HEK293T (cell line): ENCODE results near the gene FMO2.
A peak's percentile ranks its signal among the peaks of the same experiment; 100 is the strongest.

Experiments used
- CTCF ChIA-PET: fragments of 350-600 bp; formaldehyde crosslinking; extraction: SDS; loops from one replicate; lab custom pipeline; 2021; ENCODE audit warnings: antibody characterized with exemption, inconsistent platforms; lab: Yijun Ruan, JAX
- POLR2A ChIA-PET: fragments of 350-600 bp; formaldehyde crosslinking; extraction: SDS; loops from one replicate; lab custom pipeline; 2020; ENCODE audit warnings: antibody characterized with exemption, inconsistent platforms; lab: Yijun Ruan, JAX
- DNase-seq: peaks from one replicate; pipeline ENCODE4 v3.0.0; 2012; ENCODE audit warnings: mixed read lengths; ENCODE audit errors: extremely low spot score
- ARNT ChIP-seq: fragments of 450-650 bp; IDR thresholded peaks from 2 replicates; pipeline ENCODE4 v1.6.1; 2017; ENCODE audit warnings: mild to moderate bottlenecking
- BHLHE40 ChIP-seq: fragments of 450-650 bp; IDR thresholded peaks from 2 replicates; pipeline ENCODE4 v1.6.1; 2016; ENCODE audit warnings: mild to moderate bottlenecking, moderate library complexity, borderline replicate concordance
- CTBP1 ChIP-seq: fragments of 450-650 bp; IDR thresholded peaks from 2 replicates; pipeline ENCODE4 v1.6.1; 2016; ENCODE audit warnings: borderline replicate concordance
- ELF4 ChIP-seq: fragments of 450-650 bp; IDR thresholded peaks from 2 replicates; pipeline ENCODE4 v1.6.1; 2017; ENCODE audit warnings: antibody characterized with exemption
- FOXA1 ChIP-seq: fragments of 450-650 bp; IDR thresholded peaks from 2 replicates; pipeline ENCODE4 v1.6.1; 2016; ENCODE audit warnings: mild to moderate bottlenecking
- FOXK2 ChIP-seq: fragments of 450-650 bp; IDR thresholded peaks from 2 replicates; pipeline ENCODE4 v1.6.1; 2016; ENCODE audit warnings: mild to moderate bottlenecking
- FOXM1 ChIP-seq: fragments of 450-650 bp; IDR thresholded peaks from 2 replicates; pipeline ENCODE4 v1.6.1; 2017; ENCODE audit warnings: mild to moderate bottlenecking, borderline replicate concordance
- HDGF ChIP-seq: fragments of 450-650 bp; IDR thresholded peaks from 2 replicates; pipeline ENCODE4 v1.6.1; 2017; ENCODE audit warnings: antibody characterized with exemption, borderline replicate concordance
- L3MBTL2 ChIP-seq: fragments of 450-650 bp; conservative IDR thresholded peaks from 2 replicates; pipeline ENCODE4 v1.6.1; 2016; ENCODE audit warnings: mild to moderate bottlenecking
- LEF1 ChIP-seq: fragments of 450-650 bp; IDR thresholded peaks from 2 replicates; pipeline ENCODE4 v1.6.1; 2017; ENCODE audit warnings: mild to moderate bottlenecking, borderline replicate concordance
- NFRKB ChIP-seq: fragments of 450-650 bp; IDR thresholded peaks from 2 replicates; pipeline ENCODE4 v1.6.1; 2016; ENCODE audit warnings: mild to moderate bottlenecking, moderate library complexity
- SP1 ChIP-seq: fragments of 450-650 bp; IDR thresholded peaks from 2 replicates; pipeline ENCODE4 v1.6.1; 2017
- SUZ12 ChIP-seq: fragments of 450-650 bp; IDR thresholded peaks from 2 replicates; pipeline ENCODE4 v1.6.1; 2016; ENCODE audit warnings: mild to moderate bottlenecking
- TARDBP ChIP-seq: fragments of 450-650 bp; IDR thresholded peaks from 2 replicates; pipeline ENCODE4 v1.6.1; 2016
- ZNF384 ChIP-seq: fragments of 450-650 bp; IDR thresholded peaks from 2 replicates; pipeline ENCODE4 v1.6.1; 2016
- TF ChIP-seq, protein P1 (sequence below): fragments of 450-650 bp; IDR thresholded peaks from 2 replicates; pipeline ENCODE4 v1.6.1; 2016

Gene FMO2

GRCh38 chr1:171179318-171180227 lies 5.5 kb upstream of the FMO2 start:
- TF ChIP-seq CTBP1 (no peak), BHLHE40 (no peak), ELF4 (no peak), SP1 (no peak), ARNT (no peak), SUZ12 (no peak), NFRKB (no peak), FOXA1 (no peak), ZNF384 (no peak), L3MBTL2 (no peak), HDGF (no peak), LEF1 (no peak), TARDBP (no peak), FOXK2 (no peak), FOXM1 (no peak)
- TF ChIP-seq, protein P1, sequence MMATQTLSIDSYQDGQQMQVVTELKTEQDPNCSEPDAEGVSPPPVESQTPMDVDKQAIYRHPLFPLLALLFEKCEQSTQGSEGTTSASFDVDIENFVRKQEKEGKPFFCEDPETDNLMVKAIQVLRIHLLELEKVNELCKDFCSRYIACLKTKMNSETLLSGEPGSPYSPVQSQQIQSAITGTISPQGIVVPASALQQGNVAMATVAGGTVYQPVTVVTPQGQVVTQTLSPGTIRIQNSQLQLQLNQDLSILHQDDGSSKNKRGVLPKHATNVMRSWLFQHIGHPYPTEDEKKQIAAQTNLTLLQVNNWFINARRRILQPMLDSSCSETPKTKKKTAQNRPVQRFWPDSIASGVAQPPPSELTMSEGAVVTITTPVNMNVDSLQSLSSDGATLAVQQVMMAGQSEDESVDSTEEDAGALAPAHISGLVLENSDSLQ, result no peak
- ChIA-PET POLR2A (no interaction called here), CTCF (no interaction called here)
- no peak for DNase-seq

GRCh38 chr1:171180670-171181069 lies 4.4 kb upstream of the FMO2 start:
- no peak for DNase-seq
- ChIA-PET CTCF (no interaction called here), POLR2A (no interaction called here)
- TF ChIP-seq L3MBTL2 (no peak), BHLHE40 (no peak), TARDBP (no peak), FOXA1 (no peak), NFRKB (no peak)

DNA sequence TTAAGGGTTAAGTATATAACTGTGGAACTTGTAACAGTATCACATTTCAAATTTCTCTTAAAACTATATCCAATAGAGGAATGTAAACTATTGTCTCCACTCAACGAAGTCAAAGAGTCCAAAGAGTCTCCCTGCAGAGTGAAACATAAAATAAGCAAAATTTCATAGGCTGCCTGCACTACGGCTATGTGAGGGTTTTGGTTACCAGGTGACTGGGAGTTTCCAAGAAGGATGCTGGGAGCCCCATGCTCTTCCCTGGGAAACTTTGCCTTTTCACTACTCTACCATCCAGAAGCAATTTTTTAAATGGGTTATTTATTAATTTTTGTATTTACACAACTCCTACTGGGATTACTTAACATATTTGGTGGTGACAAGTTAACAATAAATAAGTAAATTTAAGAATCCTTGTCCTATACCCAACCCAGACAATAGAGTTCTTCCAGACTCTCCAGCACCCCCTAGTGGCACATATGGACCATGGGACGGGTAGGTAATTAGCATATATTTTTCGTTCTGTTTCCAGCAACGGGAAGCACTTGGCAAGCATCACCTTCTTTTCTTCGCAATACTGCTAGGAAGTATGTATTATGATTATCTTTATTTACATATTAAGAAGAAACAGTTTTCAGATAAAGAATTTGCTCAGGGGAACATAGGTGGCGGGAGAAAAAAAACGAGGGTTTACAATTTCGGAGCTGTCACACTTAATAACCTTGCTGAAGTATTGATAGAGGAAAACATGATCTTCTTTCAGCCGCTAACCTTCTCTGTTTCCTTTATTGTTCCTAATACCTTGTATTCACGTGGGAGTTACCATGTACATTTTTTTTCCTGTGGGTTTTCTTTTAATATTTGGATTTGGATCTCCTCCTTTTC lies 3.5 kb downstream of the FMO2 start:
- ChIA-PET POLR2A (no interaction called here), CTCF (interaction anchor here (0.7 to 1.2 kb wide), 3 partner anchors 17 to 341 kb away, joined by 3 to 4 read pairs (median 3); no protein-coding TSS in a partner anchor)
- peak; percentile 77 for DNase-seq
- TF ChIP-seq ARNT (no peak), L3MBTL2 (no peak), ELF4 (no peak), NFRKB (no peak), FOXA1 (no peak), CTBP1 (no peak)

DNA sequence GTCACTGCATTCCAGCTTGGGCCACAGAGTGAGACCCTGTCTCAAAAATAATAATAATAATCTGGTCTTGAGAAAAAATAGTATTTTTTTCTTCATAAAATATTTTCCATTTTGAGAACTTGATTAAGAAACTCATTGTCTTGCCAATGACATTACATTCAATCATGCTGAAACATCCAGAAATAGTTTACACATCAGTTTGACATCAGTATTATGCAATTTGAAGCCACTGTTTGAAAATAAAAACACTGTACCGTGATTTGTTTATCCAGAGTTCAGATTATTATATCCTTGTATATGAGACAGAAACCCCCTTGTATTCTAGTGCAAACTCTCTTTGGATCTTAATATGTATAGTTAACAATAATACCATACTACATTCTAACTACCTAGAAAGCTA lies 6.9 kb downstream of the FMO2 start:
- ChIA-PET POLR2A (no interaction called here), CTCF (interaction anchor here (0.5 kb wide), 1 partner anchor 30 kb away, joined by 4 read pairs; no protein-coding TSS in a partner anchor)
- TF ChIP-seq FOXA1 (no peak), L3MBTL2 (no peak), BHLHE40 (no peak), SUZ12 (no peak), FOXK2 (no peak), TARDBP (no peak), ELF4 (no peak), HDGF (no peak)
- DNase-seq, result no peak

DNA sequence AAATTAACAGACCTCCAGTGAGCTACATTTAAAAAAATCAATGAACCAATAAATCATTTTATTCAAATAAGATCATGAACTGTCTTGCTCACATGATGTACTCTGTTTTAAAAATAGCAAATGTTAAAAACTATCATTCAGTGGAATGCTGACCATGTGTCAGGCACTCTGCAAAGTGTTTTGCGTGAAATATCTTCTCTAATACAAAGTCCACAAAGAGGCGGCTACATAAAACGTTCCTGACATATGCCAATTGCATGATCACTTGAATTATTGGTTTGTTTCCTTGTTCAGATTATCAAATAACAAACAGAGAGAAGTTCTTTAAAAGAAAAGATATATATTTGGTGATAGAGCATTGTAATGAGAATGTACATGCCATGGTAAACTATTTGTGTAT lies 10.7 kb downstream of the FMO2 start:
- TF ChIP-seq CTBP1, result no peak
- no peak for TF ChIP-seq LEF1
- TF ChIP-seq ELF4, result no peak
- no peak for TF ChIP-seq SUZ12
- TF ChIP-seq HDGF, result no peak
- no peak for TF ChIP-seq SP1
- no peak for DNase-seq
- CTCF ChIA-PET, result no interaction called here
- POLR2A ChIA-PET, result no interaction called here

- TF ChIP-seq ZNF384 (no peak), FOXA1 (no peak), FOXK2 (no peak), TARDBP (no peak)
- ChIA-PET POLR2A (no interaction called here), CTCF (no interaction called here)
- no peak for DNase-seq
These were observed 11.3 kb downstream of the FMO2 start for GRCh38 chr1:171196351-171196750.

GRCh38 chr1:171198081-171198480 lies 13.0 kb downstream of the FMO2 start:
- ChIA-PET POLR2A (no interaction called here), CTCF (interaction anchor here (0.6 kb wide), 1 partner anchor 413 kb away, joined by 3 read pairs; no protein-coding TSS in a partner anchor)
- TF ChIP-seq L3MBTL2 (no peak), FOXM1 (no peak), SUZ12 (no peak), FOXA1 (no peak), NFRKB (no peak), CTBP1 (no peak), TARDBP (no peak), BHLHE40 (no peak), ZNF384 (no peak), ELF4 (no peak)
- DNase-seq, result no peak
